Measurements from ENCODE around the gene CTNS.

GRCh38 chr17:3590231-3590630 lies 46.3 kb upstream of the CTNS start:
- TF ChIP-seq CTCF (IDR thresholded peaks at IDR 0.05), result no peak
- no peak for TF ChIP-seq POLR2A (IDR thresholded peaks at IDR 0.05)

Data from uterus (tissue), 2 donors.